ENCODE data around the gene BTBD6. TPM values are rescaled to one million over a fixed set of nuclear protein-coding genes. Genes with fewer than 3 reads are reported as not detected.

BTBD6 gene
- total and polyA plus RNA-seq, 9 of the 15 experiments (the other 6 are each of a cell fraction or from before 2014, with no cell fraction given) = not detected

GRCh38 chr14:105214324-105214915, 33.9 kb upstream of the BTBD6 start:
- CTCF ChIA-PET (ENCODE audit: low intra/inter-chr PET ratio) = no interaction called here
- TF ChIP-seq ILF3 (IDR thresholded peaks at IDR 0.05; ENCODE audit: borderline replicate concordance) (no peak), BRCA1 (IDR thresholded peaks at IDR 0.05) (no peak), BRCA1 (CRISPR knock-in tag; IDR thresholded peaks at IDR 0.05) (no peak), RAD51 (IDR thresholded peaks at IDR 0.05; ENCODE audit: borderline replicate concordance, low read depth) (no peak), U2AF1 (optimal IDR thresholded peaks at IDR 0.05; ENCODE audit: low read depth, low read length) (no peak), ZNF785 (CRISPR knock-in tag; IDR thresholded peaks at IDR 0.05) (no peak), ATF2 (CRISPR knock-in tag; IDR thresholded peaks at IDR 0.05) (no peak), BRD4 (IDR thresholded peaks at IDR 0.05) (no peak), AFF1 (IDR thresholded peaks at IDR 0.05; ENCODE audit: low read depth in 1 of 2, partially characterized antibody in 2 of 2) (no peak), CHAMP1 (IDR thresholded peaks at IDR 0.05) (no peak)

More at GRCh38 chr14:105214324-105214915, 33.9 kb upstream of the BTBD6 start:
- no TSS peak for BruUV-seq (replicated peaks)
- Histone ChIP-seq H2AFZ (ENCODE audit: low read depth, low read length) (no peak overlapping the region), H3K4me1 (replicated peaks in 1 of 2; ENCODE audit: control insufficient read depth in 2 of 2, insufficient read depth in 2 of 2, low read length in 2 of 2) (peaks cover 0 to 3% of the 10 kb centered on the region in 2 experiments; a peak in 2 of 5 replicates), H3K9me3 (replicated peaks; ENCODE audit: control insufficient read depth, insufficient read depth, low read depth, low read length) (no peaks in the 10 kb centered on the region), H3K79me2 (ENCODE audit: control insufficient read depth, insufficient read depth, low read length) (no peaks in the 10 kb centered on the region), H3K4me3 (no peak overlapping the region), H3K9me1 (ENCODE audit: control insufficient read depth, insufficient read depth, low read length) (no peaks in the 10 kb centered on the region), H3K36me3 (ENCODE audit: control insufficient read depth, insufficient read depth, low read length) (peaks cover 13% of the 10 kb centered on the region; the same call in 1 of the 3 replicates), H3K27me3 (ENCODE audit: control insufficient read depth in 2 of 2, insufficient read depth in 2 of 2, low read length in 2 of 2) (no peaks in the 10 kb centered on the region), H3K9ac (ENCODE audit: insufficient read depth in 1 of 2, low read depth in 2 of 2, low read length in 2 of 2) (no peak overlapping the region), H3K27ac (ENCODE audit: extremely low read depth, low read depth, low read length) (no peak overlapping the region), H4K20me1 (replicated peaks; ENCODE audit: control insufficient read depth, insufficient read depth, low read length) (no peaks in the 10 kb centered on the region), H3K4me2 (ENCODE audit: insufficient read depth, low read length) (no peak overlapping the region)
- 88% methylated on average over 3 of the region's 14 CpGs for WGBS (ENCODE audit: insufficient coverage, low coverage, missing lambda C conversion rate)
- intact Hi-C loops (cut with micrococcal nuclease) (no loop called here), in situ Hi-C loops (cut with MboI) (loop anchor here (5.0 kb wide), 1 partner anchor 128 kb away; no protein-coding TSS in a partner anchor)
- POLR2A ChIA-PET = interaction anchor here (1.0 kb wide), 1 partner anchor 9 kb away, joined by 3 read pairs; no protein-coding TSS in a partner anchor
- FAIRE-seq (no peak), DNase-seq (ENCODE audit: extremely low read depth in 1 of 4, low spot score in 3 of 4) (no peak), ATAC-seq (no peak)
